HG03060 (cell line): ENCODE results near the gene AKT3.

Experiments
- ATAC-seq: cut with Tn5 transposase; IDR thresholded peaks from one replicate; pipeline ENCODE4 v1.9.1; 2021; ENCODE audit warnings: low read depth, moderate number of reproducible peaks; ENCODE audit not compliant: unreplicated experiment

Gene AKT3

GRCh38 chr1:243575070-243575469 is 275.0 kb downstream of the AKT3 start:
- no peak for ATAC-seq

DNA sequence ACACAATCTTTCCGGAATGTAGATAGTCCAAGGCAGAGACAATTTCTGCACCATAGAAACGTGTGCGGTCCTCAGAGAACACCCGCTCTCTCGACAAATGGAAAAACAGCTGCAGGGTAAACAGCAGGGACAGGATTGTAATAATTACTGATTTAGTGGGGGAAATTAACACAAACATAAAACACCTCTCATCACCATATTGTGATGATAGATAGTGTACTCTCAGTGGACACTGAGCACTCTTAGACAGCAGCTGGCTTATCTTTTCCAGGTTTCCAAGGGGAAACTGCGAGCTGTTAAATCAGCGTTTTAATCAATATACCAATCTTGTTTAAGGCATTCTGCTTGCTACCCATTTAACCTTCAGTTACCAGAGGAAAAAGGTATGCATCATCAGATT is 277.1 kb downstream of the AKT3 start:
- ATAC-seq, result no peak

GRCh38 chr1:243568793-243569192 is 281.2 kb downstream of the AKT3 start:
- ATAC-seq, result no peak

- no peak for ATAC-seq
These were observed 285.2 kb downstream of the AKT3 start for GRCh38 chr1:243564814-243565213.

- ATAC-seq, result no peak
These were observed 286.3 kb downstream of the AKT3 start for GRCh38 chr1:243563732-243564131.

DNA sequence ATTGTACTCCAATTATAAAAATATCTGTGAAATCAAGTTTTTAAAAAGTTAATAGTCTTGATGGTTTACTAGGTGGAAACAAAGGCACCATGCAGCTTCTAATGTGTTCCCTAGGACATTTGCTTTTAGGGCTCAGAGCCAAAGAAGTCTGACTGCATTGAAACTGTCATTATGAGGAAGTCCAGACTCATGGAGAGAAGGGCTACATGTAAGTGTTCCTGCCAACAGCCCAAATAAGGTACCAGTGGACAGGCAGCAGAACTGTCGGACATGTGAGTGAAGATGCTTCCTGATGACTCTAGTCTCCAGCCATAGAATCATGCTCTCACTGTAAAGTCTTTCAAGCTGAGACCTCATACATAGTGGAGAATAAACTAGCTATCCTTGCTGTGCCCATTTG is 287.6 kb downstream of the AKT3 start:
- ATAC-seq, result no peak

- no peak for ATAC-seq
These were observed 288.3 kb downstream of the AKT3 start for GRCh38 chr1:243561588-243562319.

GRCh38 chr1:243559575-243560162 is 290.4 kb downstream of the AKT3 start:
- ATAC-seq, result no peak

GRCh38 chr1:243558576-243558975 is 291.5 kb downstream of the AKT3 start:
- no peak for ATAC-seq

DNA sequence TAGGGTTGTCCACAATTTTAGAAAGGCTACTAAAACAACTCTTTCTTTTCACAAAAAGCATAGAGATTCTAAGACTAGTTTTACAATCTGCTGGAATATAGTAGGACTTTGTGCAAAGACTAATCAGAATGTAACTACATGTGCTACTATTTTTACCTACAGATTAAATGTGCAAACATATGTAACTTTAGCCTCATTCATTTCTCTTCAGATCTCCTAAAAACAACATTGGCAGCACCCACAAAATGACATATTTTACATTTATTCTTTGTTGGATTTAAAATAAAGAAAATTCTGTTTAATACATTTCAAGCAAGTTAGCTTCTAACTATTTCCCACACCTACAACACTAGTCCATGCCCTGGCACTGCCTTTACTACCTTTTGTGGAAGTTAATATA is 292.2 kb downstream of the AKT3 start:
- ATAC-seq, result no peak

DNA sequence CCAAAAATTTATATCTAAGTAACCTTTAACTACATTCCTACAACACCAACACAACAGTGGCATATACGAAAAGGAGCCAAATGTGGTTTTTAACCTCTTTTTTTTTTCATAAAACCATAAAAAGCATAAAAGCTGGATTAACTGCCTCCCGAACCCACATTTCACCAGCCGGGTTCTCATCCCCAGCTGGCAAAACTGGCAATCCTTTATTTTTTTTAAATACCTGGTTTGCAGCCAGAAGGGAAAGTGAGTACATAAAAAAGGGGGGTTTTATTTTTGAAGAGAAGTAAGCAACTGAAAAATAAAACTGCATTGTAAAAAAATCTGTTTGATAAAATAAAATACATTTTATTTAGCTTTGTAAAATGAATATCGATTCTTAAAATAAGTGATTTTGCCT is 295.4 kb downstream of the AKT3 start:
- ATAC-seq, result no peak

DNA sequence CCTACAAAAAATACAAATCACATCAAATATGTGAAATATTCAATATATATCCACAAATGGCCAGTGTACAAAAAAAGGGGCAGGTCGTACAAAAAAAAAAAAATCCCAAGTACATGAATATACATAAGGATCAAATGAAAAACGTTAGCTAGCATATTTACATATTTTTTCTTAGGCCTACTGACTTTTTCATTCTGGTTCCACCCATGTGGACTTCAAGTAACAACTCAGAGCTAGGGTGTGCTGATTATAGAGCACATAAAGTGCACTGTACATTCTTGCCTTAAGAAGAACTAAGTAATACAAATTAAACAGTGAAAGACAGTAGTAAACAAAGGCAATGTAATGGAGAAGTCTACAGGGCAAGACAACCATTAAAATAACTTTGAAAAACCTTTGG is 297.0 kb downstream of the AKT3 start:
- no peak for ATAC-seq

DNA sequence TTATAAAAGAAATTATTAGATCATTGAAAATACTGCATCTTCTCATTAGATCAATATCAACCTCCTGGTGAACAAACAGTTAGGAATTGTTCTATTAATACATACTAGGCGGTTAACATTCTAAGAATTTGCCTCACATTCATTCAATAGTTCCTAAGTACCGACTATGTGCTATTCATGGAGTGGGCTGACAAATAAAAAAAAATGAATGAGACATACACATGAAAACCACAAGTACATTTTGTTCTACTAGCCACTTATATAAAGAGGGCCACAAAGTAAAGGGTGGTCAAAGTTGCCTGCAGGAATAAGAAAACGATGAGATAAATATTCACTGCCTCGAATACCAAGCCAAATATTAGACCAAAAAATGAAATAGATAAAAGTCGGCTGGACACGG is 299.8 kb downstream of the AKT3 start:
- ATAC-seq, result no peak

- no peak for ATAC-seq
These were observed 300.3 kb downstream of the AKT3 start for GRCh38 chr1:243549791-243550190.

DNA sequence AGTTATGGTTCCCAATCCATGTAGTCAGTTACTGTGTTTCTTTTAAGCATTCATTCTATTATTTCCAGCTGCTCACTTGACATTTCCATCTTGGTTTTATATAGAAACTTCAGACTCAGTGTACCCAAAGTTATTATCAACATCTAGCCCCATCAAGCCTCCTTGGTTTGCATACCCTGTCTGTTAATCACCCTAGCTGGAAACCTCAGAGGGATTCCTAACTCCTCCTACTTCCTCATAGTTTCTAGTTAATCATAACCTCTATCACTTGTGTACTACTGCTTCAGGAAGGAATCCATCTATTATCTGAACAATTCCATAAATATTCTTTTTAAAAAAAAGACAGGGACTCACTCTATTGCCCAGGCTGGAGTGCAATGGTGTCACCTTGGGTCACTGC is 300.9 kb downstream of the AKT3 start:
- no peak for ATAC-seq

DNA sequence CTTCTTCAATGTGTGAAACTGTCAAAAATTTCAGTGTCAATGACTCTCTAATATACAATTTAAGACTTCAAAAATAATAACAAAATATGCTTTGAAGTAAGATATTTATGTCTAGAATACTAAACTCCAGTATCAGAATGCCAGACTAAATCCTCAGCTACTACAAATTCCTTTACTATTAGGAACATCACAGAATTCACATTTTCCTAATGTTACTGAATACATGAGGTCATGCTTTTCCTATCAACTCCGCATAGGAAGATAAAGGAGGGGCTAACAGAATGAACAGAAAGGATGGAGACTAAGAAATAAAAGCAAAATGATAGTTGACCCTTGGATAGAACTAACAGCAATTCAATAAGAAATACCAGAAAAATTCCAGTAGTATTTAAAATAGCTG is 301.5 kb downstream of the AKT3 start:
- ATAC-seq, result no peak

- ATAC-seq, result no peak
These were observed 302.2 kb downstream of the AKT3 start for GRCh38 chr1:243547891-243548290.

- no peak for ATAC-seq
These were observed 303.6 kb downstream of the AKT3 start for GRCh38 chr1:243546457-243546856.

DNA sequence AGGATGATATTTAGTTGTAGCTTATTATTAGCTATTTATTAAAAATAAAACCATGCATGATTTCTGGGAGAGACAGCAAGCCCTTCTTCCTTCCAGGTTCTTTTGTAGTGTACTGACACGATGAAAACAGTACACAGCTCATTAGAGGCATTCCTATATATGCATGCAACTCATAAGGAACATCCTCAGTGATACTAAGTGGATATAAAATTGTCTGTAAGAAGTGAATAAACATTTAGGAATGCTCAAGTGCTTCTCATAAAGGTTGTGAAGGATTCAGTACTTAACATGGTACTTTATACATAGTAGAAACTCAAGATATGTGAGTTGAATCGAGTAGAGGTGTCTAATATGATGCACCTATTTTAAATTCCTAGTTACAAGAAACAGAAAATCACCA is 306.5 kb downstream of the AKT3 start:
- ATAC-seq, result no peak

DNA sequence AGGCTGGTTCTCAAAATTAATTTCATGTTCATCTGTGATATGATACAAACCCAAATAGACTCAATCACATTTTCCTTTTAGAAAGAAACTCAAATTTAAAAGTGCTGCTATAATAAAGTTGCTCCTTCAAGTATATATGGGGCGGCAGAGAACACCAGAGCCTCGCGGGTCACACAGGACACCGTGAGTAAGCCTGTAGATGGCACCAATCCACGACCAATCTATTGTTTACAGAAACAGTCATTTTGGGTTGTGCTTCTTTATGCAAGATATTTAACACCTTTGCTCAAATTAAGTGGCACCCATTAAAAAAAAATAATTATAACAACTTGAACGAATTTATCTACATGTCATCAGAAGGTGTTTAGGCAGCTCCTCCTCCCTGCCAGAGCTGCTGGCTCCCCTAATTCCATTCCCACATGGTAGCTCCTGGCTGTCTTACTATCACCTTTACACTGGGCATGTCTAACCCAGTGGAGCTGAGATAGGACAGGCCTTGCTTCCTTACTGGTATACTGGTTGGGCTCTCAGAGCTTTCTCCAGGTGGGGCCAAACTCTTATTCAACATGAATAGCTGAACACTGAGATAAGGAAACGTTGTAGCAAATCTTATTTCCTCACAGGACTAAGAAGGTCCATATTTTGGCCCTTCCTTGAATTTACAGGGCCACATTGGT is 307.2 kb downstream of the AKT3 start:
- ATAC-seq, result no peak

DNA sequence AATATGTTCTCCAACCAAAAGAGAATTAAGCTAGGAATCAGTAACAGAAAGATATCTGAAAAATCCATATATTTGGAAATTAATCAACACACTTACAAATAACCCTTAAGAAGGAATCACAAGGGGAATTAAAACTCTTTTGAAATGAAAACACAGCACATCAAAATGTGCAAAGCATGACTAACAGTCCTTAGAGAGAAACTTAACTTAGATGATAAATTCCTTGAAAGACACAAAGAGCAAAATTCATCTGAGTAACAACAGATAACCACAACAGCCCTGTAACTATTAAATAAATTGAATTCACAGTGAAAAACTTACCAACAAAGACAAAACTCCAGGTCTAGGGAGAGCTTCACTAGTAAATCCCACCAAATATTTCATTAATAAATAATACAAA is 310.4 kb downstream of the AKT3 start:
- ATAC-seq, result no peak

- no peak for ATAC-seq
These were observed 315.0 kb downstream of the AKT3 start for GRCh38 chr1:243535014-243535413.
